HTR-8/SVneo (cell line): ENCODE results near the gene PTGS1.
"Not testable (repeated sequence)": the region's sequence is repeated elsewhere in the genome, so short reads cannot be mapped to it uniquely, and the experiment has no call there.

Experiments
- DNase-seq: peaks from one replicate; pipeline ENCODE4 v3.0.0; 2011; ENCODE audit warnings: low spot score, mixed read lengths; ENCODE audit not compliant: insufficient read length
- FAIRE-seq: peaks from 2 replicates; lab custom pipeline; 2011; peaks lifted over from hg19 to GRCh38; lab: Jason Lieb, UNC

The PTGS1 gene

GRCh38 chr9:122346478-122347347 is 24.1 kb upstream of the PTGS1 start:
- FAIRE-seq (no peak), DNase-seq (no peak)

DNA sequence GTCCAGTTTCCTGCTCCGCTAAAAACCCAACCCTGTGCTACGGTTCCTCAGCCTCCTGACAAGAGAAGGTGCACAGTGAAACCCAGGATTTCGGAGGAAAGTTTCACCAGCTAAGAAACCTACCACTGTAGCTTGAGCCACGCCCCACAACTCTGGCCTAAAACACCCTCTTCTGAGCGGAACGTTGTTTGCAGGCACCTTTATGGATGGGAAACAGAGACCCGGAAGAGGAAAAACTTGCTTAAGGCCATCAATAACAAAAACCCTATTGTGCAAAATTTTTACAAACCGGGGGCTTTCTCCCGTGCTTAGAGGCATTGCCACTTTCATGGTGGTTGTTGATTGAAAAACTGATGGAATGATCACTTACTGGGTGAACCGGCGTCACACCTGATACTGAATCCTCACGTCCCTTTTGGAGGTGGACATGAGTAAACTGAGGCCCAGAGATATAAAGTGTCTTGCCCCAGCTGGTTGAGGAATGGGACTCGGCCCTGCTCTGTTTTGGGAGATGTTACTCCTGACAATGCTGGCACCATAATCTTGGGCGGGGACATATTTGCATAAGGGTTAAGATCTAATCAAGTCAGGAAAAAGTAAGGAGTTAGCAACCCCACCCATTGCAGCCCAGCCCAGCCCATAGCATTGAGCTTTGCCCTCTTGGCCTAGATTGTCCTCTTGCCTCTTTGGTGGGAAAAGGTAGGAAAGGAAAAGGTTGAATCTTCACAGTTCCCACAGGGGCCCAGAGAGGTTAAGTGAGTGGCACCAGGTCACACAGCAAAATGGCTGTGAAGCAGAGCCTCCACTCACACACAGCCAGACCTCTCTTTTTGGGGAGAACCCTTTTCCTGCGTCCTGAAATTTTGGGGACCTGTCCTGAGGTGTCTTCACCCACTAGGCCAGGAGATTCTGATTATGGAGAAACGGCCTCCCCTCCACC is 23.2 kb upstream of the PTGS1 start:
- DNase-seq, result peak; percentile 30

DNA sequence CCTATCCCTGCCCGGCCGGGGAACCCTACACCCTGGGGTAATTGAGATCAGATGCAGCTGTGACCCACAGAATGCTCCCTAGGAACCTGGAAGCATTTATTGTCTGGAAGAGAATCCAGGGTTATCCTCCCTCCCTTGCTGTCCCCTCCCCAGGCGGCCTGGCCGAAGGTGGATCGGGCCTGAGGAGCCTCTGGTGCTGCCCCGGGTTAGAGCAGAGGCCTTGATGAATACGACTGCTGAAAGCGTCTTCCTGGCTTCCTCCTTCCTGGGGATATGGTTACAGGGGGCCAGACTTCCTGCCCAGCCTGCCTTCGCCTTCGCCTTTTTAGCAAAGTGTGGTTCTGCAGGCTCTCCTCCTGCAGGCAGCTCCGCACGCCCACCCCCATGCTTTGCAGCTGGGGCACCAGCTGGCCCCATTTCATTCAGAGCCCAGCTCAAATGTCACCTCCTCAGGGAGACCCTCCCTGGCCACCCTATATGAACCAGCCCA is 22.5 kb upstream of the PTGS1 start:
- FAIRE-seq (no peak), DNase-seq (no peak)

More for the DNA sequence above, 23.2 kb upstream of the PTGS1 start:
- no peak for FAIRE-seq

GRCh38 chr9:122348791-122349190 is 22.0 kb upstream of the PTGS1 start:
- DNase-seq, result no peak
- no peak for FAIRE-seq

- DNase-seq, result no peak
- FAIRE-seq, result no peak
Observed at GRCh38 chr9:122349201-122349600, 21.6 kb upstream of the PTGS1 start.

- DNase-seq (peak; percentile 77), FAIRE-seq (peak; percentile 79)
Observed at GRCh38 chr9:122350577-122351355, 20.1 kb upstream of the PTGS1 start.

DNA sequence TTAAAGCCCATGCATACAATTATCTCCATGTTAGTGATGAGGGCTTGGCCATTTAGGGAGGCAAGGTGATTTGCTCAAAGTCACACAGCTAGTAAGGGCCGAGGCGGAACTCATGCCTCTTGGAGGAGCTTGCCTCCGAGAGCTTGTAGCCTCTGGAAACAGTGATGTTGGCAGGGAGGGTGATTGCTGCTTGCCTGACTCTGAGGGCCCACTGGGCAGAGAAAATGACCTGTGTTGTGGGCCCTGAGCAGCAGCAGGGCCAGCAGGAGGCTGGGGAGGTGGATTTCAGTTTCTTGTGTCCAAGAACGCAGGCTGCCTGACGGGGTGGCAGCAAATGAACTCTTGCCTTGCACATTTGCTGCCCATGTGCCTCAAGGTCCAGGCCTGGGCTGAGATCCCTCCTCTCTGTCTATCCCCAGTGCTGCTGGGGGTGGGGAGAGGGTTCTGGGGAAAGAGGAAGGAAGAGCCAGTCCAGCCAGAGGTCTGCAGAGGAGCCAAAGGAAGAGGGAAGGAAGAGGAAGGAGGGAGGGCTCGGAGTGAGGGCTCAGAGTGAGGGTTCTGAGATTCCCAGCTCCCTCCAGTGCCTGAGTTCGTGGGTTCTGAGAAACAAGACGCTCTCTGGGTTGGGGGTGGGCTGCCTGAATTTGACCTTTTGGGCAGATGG is 16.2 kb upstream of the PTGS1 start:
- FAIRE-seq, result no peak
- DNase-seq, result no peak

DNA sequence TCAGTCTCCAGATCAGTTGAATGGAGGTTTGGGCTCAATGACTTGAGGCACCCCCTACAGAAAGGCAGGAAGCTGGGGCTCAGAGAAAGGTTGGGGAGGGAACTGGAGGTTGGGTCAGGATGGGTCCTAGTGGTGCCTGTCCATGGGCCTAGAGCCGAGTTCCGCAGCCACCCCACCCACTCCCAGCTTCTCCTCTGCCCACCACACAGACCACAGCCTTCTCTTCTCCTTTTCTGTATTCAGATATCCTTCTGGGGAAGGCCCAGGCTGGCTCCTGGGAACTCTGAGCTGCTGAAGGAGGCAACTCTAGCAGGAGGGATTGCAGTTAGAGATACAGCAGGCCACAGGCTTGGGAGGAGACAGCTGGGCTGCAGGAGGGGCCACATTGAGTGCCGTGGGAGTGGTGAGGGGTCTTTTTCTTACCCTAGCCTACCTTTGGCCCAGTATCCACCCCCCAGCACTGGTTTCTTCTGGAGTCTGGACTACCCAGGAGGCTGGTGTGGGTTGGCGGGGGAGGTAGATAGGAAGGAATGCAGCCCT is 15.4 kb upstream of the PTGS1 start:
- DNase-seq (no peak), FAIRE-seq (no peak)

DNA sequence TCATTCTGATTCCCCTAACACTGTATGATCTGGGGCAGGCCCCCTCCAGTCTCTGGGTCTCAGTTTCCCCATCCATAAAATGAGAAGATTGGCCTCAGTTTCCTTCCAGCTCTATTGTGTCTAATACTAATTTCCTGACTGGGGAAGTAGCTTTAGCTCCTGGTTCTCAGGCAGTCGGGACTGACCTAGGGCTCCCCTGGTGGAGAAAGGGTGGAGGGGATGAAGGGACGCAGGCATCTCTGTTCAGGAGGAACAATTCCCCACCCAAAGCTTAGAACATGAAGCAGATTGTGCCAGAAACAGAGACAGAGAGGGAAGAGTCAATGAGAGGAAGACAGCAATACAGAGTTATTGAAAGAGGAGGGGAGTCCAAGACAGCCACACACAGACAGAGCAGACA is 14.2 kb upstream of the PTGS1 start:
- FAIRE-seq, result no peak

GRCh38 chr9:122360891-122361290 is 9.9 kb upstream of the PTGS1 start:
- no peak for DNase-seq
- FAIRE-seq, result no peak

More for the DNA sequence above, 14.2 kb upstream of the PTGS1 start:
- no peak for DNase-seq

GRCh38 chr9:122363131-122363530 is 7.7 kb upstream of the PTGS1 start:
- FAIRE-seq, DNase-seq: not testable (repeated sequence)

GRCh38 chr9:122364117-122364782 is 6.6 kb upstream of the PTGS1 start:
- no peak for DNase-seq
- FAIRE-seq, result no peak

DNA sequence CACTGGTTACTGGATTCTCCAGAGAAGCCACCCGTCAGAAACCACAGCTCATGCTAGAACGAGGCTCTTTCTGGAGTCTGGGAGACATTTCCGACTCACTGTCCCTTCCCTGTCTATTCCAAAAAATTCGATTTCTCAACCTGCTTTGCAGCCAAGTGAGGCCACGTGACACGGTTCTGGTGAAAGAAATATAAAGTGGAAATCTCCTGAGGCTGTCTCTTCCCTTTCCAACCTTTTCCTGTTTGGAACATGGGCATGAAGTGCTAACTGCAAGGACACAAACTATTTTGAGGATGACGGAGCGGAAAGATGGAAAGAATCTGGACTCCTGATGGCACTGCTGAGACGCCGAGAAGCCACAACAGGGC is 6.1 kb upstream of the PTGS1 start:
- FAIRE-seq (no peak), DNase-seq (no peak)

DNA sequence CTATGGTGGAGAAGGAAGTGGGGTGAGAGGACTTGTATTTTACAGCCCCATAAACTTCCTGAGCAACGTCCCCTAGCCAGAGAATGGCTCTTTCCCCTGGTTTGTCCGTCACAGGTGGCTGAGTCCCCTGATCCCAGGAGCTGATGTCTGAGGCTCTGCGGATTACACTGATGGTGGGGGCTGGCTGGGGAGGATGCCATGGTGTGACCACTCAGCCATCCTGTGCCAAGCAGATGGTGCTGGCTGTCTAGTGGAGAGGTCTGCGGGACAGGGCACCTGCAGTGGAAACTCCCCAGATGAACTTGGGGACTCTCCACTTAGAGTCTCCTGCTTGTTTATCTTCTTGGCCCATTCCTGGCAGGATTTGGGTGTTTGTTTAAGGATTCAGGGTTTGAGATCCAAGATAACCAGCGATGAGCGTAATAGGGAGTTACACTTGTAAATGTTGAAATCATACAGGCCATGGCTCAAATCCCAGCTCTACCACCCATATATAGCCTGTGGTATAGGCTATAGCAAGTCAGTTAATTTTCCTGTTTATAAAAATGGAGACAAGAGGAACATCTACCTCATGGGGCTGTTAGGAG is 4.7 kb upstream of the PTGS1 start:
- DNase-seq (no peak), FAIRE-seq (no peak)

DNA sequence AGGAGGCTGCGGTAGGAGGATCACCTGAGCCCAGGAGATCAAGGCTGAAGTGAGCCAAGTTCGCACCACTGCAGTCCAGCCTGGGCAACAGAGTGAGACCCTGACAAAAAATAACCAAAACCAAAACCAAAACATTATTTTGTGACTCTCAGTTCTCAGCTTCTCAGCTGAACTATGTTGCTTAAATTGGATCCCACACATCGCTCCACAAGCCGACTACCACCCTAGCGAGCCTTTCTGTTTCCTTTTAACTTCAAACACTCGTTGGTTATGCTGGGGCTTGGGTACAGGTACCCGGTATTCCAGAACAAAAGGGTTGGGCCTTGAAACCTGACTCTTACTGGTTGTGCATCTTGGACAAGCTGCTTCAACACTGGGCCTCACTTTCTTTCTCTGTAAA is 3.8 kb upstream of the PTGS1 start:
- FAIRE-seq (no peak), DNase-seq (no peak)

- no peak for FAIRE-seq
Observed at GRCh38 chr9:122367774-122368460, 2.9 kb upstream of the PTGS1 start.

DNA sequence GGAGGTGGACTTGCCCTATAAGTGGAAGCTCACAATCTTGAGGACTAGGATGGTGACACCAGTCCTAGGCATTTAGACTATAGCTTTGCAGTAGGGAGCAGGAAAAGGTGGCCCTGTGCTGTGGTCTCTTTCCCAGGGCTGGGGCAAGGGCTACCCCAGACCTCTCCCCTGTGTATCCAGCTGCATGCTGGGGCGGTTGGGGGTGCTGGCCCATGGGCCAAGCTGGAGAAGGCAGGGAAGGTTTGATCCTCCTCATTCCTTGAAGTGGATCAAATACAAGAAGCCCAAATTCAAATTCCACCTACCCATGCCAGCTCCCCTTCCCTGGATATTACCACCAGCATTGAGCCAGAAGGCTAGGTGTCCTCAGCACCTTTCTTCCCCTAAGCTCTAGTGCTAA is 2.2 kb upstream of the PTGS1 start:
- FAIRE-seq, result no peak
- no peak for DNase-seq

More at GRCh38 chr9:122367774-122368460, 2.9 kb upstream of the PTGS1 start:
- no peak for DNase-seq

GRCh38 chr9:122370303-122370702 is 521 bp upstream of the PTGS1 start:
- FAIRE-seq (no peak), DNase-seq (no peak)
